Bronchial epithelial cell (primary cell): ENCODE data around the gene TAF15. TPM values are rescaled to one million over a fixed set of nuclear protein-coding genes. Genes with fewer than 3 reads are reported as not detected.

Experiments used
- DNase-seq: peaks from one replicate; pipeline ENCODE4 v3.0.0-alpha.2; 2010; ENCODE audit warnings: low read depth
- FAIRE-seq: peaks from 2 replicates; lab custom pipeline; 2011; peaks lifted over from hg19 to GRCh38; lab: Jason Lieb, UNC
- H3K27me3 ChIP-seq: 2 replicates; pipeline ENCODE4 v1.5.1; 2011; ENCODE audit warnings: low read length; ENCODE audit not compliant: control insufficient read depth, insufficient read depth
- H3K36me3 ChIP-seq: 2 replicates; pipeline ENCODE4 v1.5.1; 2011; ENCODE audit warnings: low read length; ENCODE audit not compliant: control insufficient read depth, insufficient read depth
- H3K4me3 ChIP-seq: 2 replicates; pipeline ENCODE4 v1.5.1; 2011; ENCODE audit warnings: mild to moderate bottlenecking, low read depth, low read length, control low read depth
- CTCF ChIP-seq: IDR thresholded peaks from 2 replicates; pipeline ENCODE4 v1.5.1; 2011; ENCODE audit warnings: mild to moderate bottlenecking, moderate library complexity, low read length, control low read depth, inconsistent platforms; ENCODE audit not compliant: insufficient read depth, severe bottlenecking
- total RNA-seq: library from RNA; depleted of rRNA; stranded (reverse); fragments of >200 nt; gene quantifications from 2 replicates; pipeline ENCODE4 v1.2.1, GENCODE V29; 2014

TAF15 gene
- total RNA-seq, 1 donor from 2014 or later, result 69.5 TPM

GRCh38 chr17:35895636-35896587, 86.6 kb downstream of the TAF15 start:
- TF ChIP-seq CTCF, result no peak
- Histone ChIP-seq H3K36me3 (no peaks in the 10 kb centered on the region), H3K4me3 (no peak overlapping the region), H3K27me3 (no peaks in the 10 kb centered on the region)
- FAIRE-seq (no peak), DNase-seq (no peak)

Other genes with a start within 250 kb of the TAF15 start
- not detected in 2 replicates for gene SLFN14, start 248.7 kb upstream of the TAF15 start, total RNA-seq
- 1.8 and 2.9 TPM in 2 replicates for gene PEX12, start 230.9 kb upstream of the TAF15 start, total RNA-seq
- 38.3 and 50.8 TPM in 2 replicates for gene AP2B1, start 222.2 kb upstream of the TAF15 start, total RNA-seq
- 0.51 and 0.53 TPM in 2 replicates for gene RASL10B, start 77.8 kb upstream of the TAF15 start, total RNA-seq
- under 0.01 TPM in 1 of 2 replicates, not detected in the other for gene GAS2L2, start 56.2 kb upstream of the TAF15 start, total RNA-seq
- not detected in 2 replicates for gene C17orf50, start 48.6 kb upstream of the TAF15 start, total RNA-seq
- gene MMP28, start 13.8 kb upstream of the TAF15 start, total RNA-seq, result 18.7 and 42.6 TPM in 2 replicates
- not detected in 2 replicates for gene HEATR9, start 59.4 kb downstream of the TAF15 start, total RNA-seq
- gene CCL5, start 70.9 kb downstream of the TAF15 start, total RNA-seq, result 0.26 TPM in 1 of 2 replicates, not detected in the other
- 0.13 TPM in 1 of 2 replicates, not detected in the other for gene RDM1, start 121.3 kb downstream of the TAF15 start, total RNA-seq
- not detected in 2 replicates for gene LYZL6, start 134.2 kb downstream of the TAF15 start, total RNA-seq
- not detected in 2 replicates for gene CCL16, start 172.0 kb downstream of the TAF15 start, total RNA-seq
- not detected in 2 replicates for gene CCL14, start 177.2 kb downstream of the TAF15 start, total RNA-seq
- gene CCL15, start 192.1 kb downstream of the TAF15 start, total RNA-seq, result not detected in 2 replicates
- gene CCL23, start 208.5 kb downstream of the TAF15 start, total RNA-seq, result not detected in 2 replicates